Breast epithelium (tissue), 3 donors: ENCODE data around the gene IGFBP4.

ENCODE experiments used
- POLR2A ChIP-seq: fragments of 450-650 bp; IDR thresholded peaks from one replicate; pipeline ENCODE4 v1.6.1; 2016; ENCODE audit warnings: antibody characterized with exemption, mild to moderate bottlenecking, moderate library complexity
- POLR2AphosphoS5 ChIP-seq, 3 donors: sonication (generic); formaldehyde crosslinking; IDR thresholded peaks; one replicate each; pipeline ENCODE4 v1.6.1; 2017; ENCODE audit warnings: antibody characterized with exemption in 3 of 3
- TF ChIP-seq, protein P1 (sequence below), 3 donors: fragments of 450-650 bp; IDR thresholded peaks; one replicate each; pipeline ENCODE4 v1.5.1; 2016 to 2017; ENCODE audit warnings: antibody characterized with exemption in 3 of 3, mild to moderate bottlenecking in 3 of 3, moderate library complexity in 3 of 3

DNA sequence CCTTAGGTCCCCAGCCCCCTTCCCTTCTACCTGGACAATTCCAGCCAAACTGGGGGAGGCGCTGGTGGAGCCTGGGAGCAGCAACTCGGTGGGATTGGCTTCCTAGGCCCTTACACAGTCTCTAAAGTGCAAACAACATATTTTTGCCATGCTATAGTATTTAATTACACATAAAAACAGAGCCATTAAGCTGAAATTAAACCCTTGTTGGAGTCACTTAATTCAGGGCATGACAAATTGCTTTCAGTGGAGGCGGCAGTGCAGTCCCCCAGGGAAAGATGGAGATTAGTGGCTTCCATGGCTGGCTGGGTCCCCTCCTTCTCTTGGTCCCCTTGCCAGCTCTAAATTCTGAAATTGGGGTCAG lies 17.3 kb downstream of the IGFBP4 start:
- TF ChIP-seq, protein P1, sequence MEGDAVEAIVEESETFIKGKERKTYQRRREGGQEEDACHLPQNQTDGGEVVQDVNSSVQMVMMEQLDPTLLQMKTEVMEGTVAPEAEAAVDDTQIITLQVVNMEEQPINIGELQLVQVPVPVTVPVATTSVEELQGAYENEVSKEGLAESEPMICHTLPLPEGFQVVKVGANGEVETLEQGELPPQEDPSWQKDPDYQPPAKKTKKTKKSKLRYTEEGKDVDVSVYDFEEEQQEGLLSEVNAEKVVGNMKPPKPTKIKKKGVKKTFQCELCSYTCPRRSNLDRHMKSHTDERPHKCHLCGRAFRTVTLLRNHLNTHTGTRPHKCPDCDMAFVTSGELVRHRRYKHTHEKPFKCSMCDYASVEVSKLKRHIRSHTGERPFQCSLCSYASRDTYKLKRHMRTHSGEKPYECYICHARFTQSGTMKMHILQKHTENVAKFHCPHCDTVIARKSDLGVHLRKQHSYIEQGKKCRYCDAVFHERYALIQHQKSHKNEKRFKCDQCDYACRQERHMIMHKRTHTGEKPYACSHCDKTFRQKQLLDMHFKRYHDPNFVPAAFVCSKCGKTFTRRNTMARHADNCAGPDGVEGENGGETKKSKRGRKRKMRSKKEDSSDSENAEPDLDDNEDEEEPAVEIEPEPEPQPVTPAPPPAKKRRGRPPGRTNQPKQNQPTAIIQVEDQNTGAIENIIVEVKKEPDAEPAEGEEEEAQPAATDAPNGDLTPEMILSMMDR (IDR thresholded peaks at IDR 0.05), result no peak
- no peak for TF ChIP-seq POLR2AphosphoS5 (IDR thresholded peaks at IDR 0.05)
- TF ChIP-seq POLR2A, result no peak
